ENCODE measurements around the gene VWC2.
"Not testable (repeated sequence)": the region's sequence is repeated elsewhere in the genome, so short reads cannot be mapped to it uniquely, and the experiment has no call there.

VWC2 gene

DNA sequence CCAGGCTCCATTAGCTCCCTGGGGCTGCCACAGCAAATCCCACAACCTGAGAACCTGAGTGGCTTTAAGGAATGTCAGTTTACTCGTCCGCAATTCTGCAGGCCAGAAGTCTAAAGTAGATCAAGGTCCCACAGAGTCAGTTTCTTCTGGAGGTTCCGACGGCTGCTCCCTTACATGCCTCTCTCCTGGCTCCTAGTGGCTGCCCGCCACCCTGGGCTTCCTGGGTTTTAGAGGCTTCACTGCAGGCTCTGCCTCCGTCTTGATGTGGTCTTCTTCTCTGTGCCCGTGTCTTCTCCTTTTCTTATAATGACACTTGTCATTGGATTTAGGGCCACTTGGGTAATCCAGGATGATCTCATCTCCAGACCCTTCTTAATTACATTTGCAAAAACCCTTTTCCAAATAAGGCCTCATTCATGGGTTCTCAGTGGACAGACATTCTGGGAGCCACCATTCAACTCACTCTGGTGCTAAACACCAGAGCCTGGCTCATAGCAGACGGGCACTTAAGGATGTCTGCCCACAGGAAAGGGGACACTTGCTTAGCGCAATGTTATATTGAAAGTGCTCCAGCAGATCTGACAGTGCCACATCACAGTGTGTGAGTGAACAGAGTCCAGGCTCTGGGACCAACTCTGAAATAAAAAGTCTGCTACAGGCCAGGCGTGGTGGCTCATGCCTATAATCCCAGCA is 77.6 kb downstream of the VWC2 start:
- no peak for DNase-seq (ENCODE audit: low read depth, low spot score)

DNA sequence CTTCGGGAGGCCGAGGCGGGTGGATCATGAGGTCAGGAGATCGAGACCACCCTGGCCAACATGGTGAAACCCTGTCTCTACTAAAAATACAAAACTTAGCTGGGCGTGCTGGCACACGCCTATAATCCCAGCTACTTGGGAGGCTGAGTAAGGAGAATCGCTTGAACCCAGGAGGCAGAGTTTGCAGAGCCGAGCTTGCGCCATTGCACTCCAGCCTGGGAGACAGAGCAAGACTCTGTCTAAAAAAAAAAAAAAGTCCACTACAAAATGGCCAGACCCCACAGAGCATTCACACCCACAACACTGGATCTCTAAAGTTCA is 78.1 kb downstream of the VWC2 start:
- not testable (repeated sequence) for DNase-seq (ENCODE audit: low read depth, low spot score)

DNA sequence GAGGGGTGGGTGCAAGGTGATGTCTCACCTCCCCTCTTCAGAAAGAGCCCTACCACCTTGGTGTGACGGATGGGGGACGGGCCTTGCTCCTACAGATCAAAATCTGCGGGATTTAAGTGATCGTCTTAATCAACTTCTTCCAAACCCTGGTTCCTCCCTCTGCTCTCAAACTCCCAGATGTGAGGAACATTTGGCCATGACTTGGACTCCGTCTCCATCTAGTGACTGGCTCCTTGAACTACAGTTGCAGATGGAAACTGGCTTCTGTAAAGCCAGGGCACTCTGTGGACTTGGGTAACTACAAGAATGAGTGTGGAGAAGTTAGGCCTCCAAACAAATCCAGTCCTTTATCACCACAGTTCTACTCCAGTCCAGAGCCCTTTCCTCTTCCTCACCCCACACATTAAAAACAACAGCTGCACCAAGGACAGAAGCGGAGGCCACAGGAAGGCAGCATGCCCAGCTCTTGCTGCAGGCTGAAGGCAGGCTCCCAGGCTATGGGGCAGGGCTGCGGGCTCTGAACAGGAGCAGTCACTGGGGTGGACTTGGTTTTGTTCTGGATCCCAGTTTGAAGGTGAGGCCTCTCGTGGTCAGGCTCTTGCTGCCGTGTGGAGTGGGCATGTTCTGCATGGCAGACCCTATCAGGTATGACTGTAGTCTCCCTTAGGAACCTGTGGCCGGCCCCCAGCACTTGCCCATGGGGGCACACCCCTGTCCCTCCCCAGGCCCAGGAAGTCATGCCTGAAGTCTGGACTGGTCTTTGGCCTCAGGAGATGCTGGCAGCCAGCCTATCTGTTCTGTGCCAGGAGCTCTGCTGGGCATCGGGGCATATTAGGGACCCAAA is 79.4 kb downstream of the VWC2 start:
- peak; percentile 47 for DNase-seq (ENCODE audit: low read depth, low spot score)

DNA sequence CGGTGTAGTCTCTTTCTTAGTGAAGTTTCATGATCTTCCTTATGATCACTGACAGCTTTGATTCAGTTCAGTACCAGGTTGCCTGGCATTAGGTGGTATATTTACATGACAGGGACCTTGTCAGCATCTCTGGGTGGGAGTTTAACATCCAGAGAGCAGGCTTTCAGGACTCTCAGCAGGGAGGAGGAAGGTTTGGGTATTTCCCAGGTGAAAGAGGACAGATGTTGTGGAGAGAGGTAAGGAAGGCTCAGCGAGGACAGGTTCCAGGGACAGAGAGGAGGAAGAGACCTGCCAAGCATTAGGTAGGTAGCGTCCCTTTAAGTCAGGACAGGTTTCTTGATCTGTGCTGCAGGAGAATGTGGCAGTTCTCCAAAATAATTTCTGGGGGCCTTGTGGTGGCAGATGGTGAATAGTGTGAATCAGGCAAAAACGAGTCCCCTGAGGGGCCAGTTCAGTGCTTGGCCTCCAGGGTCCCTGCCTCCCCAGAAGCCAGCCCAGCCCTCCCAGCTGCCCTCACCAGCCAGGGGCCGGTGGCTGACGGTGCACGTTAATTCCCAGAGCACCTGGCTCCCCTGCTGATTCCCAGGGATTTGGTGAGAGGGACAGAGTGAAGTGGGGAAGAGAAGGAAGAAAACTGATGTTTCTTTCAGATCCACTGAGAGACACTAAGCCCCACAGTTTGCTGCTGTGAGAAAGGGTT is 82.0 kb downstream of the VWC2 start:
- DNase-seq (ENCODE audit: low read depth, low spot score): no peak

DNA sequence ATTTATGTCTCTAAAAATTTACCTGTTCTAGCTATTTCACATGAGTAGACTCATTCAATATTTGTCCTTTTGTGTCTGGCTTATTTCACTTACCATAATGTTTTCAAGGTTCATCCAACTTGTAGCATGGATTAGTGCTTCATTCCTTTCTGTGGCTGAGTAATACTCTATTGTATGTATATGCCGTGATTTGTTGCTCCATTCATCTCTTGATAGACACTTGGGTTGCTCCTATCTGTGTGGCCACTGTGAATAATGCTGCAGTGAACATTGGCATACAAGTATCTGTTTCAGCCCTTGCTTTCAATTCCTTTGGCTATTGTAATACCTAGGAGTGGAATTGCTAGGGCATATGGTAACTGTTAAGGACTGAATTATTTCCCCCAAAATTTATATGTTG is 86.9 kb downstream of the VWC2 start:
- DNase-seq (ENCODE audit: low read depth, low spot score): no peak

DNA sequence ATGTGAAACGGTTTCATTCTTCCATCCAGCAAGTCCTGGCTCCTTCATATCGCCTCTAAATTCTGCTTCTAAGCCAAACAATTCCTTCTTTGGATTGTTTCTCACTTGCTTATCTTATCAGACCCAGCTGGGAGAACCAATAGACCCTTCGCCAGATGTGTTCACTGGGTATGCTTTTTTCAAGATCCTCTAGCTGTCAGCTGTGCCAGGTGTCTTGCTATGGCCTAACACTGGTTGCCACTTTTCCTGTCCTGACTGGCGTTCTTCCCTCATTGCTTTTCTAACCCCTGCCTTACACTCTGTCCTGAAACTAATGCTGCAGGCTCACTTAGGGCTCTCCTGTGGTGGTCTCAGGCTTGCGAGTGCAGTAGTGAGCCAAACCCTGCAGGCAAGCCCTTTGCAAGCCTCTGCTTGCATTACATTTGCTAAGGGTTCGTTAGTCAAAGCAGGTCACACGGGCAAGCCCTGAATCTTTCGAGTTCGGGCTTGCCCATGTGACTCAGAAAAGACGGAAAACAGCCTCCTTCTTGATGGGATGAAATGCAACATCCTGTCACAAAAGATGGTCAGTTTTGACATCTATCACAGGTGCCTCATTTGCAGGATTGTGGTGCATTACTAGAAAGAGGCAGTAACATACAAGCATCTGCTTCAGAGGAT is 92.8 kb downstream of the VWC2 start:
- DNase-seq (ENCODE audit: low read depth, low spot score): no peak

DNA sequence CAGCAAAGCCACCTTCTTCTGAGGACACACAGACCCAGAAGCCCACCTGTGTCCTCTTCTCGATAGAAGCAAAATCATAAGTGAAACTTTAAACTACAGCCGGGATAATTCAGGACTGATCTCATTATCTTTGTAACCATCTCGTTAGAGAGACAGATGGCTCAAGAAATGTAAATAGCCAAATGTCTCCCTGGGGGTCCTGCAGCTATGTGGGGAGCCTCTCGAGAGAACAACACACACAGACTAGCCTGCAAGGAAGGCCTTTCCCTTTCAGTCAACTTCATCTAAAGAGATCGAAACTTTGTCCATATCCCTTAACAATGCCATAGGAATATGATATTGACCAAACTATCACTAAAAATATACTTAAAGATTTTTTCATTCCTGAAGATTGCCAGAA is 93.5 kb downstream of the VWC2 start:
- no peak for DNase-seq (ENCODE audit: low read depth, low spot score)

DNA sequence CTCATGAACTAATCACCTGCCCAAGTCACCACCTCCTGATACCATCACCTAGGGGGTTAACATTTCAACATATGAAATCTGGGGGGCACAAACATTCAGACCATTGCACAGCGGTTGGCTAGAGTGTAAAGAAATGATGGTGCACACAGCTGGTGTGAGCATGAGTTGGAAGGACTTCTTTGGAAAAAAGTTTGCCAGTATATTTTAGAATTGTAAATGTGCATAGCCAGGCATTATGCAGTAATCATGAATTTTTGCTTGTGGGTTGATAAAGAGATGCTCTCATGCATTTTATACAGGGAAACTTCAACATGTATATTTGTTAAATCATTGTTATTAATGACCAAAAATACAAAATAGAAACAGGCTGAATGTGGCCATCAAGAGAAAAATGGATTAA is 100.0 kb downstream of the VWC2 start:
- no peak for DNase-seq (ENCODE audit: low read depth, low spot score)

DNA sequence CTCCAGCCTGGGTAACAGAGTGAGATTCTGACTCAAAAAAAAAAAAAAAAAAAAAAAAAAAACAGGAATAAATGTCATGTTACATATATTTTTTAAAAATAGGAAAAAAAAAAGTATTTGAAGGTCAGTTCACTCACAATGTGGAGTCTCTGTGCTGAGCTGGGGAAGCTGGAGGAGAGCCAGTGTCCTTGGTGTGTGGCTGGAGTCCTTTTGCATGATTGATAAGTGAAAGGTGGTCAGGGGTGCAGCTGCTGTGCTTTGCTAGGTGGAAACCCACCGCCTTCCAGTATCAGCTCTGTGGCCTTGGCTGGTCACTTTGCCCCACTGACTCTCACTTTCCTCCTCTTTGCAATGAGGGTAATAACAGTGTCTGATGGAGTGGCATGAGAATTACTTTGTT is 101.9 kb downstream of the VWC2 start:
- DNase-seq (ENCODE audit: low read depth, low spot score): no peak

DNA sequence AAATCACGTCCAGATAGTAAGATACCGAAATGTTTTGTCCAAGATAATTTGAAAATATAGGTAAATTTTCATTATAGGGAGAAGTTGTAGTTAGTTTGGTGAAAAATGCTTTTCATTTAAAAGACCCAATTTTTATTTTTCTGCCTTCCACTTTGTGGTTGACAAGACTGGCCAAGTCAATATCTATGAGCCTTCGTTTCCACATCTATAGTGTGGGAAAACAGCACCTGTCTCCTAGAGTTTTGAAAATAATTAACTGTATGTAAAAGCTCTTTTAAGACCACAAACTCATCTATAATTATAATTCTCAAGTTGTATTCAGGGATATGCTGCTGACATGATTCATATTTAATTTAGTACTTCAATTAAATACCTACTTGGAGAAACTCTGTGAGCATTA is 102.8 kb downstream of the VWC2 start:
- DNase-seq (ENCODE audit: low read depth, low spot score): no peak

DNA sequence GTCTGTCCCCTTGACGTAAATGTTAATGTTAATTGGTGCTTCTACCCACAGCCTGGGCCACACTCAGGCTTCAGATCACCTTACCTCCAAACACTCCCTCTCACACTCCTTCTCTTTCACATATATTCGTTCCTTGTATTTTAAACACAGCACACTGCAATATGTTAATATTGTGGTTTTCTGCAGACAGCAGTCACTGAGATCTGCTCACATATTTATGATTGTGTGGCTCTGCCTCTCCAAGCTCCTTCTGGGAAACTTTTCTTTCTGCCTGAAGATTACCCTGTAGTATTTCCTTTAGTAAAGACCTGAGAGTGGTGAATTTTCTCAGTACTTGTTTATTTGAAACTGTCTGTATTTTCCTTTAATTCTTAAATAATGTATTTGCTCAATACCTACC is 104.7 kb downstream of the VWC2 start:
- DNase-seq (ENCODE audit: low read depth, low spot score): no peak

DNA sequence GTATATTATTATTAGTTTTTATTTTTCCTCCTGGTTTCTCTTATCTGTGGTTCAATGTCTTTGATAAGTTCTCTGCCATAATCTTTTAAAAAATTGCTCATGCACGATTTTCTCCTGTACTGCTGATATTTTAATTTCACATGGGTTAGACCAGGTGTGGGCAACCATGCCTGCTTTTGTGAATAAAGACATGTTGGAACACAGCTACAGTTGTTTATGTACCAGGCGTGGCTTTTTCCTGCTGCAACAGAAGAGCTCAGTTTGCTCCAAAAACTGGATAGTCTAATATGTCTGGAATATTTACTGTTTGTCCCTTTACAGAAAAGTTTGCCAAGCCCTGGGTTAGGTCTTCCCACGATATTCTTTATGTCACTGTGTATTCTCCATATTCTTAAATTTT is 105.2 kb downstream of the VWC2 start:
- DNase-seq (ENCODE audit: low read depth, low spot score): no peak

DNA sequence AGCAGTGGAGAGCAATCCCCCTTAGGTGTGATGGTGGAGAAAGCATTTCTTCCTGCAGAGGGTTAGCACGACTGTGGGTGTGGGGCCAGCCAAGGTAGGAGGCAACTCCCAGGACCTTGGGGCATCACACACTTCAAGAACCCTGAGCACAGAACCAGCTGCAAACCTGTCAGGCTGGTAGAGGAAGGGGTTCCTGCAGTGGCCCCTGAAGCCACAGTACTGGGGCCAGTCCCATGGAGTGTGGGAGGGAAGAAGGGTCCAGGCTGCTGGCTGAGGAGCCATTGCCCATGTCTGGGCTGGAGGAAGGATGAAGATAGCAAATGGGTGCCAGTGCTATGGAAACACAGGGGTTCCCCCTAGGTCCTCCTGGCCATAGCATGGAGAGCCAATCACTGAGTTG is 110.5 kb downstream of the VWC2 start:
- no peak for DNase-seq (ENCODE audit: low read depth, low spot score)

DNA sequence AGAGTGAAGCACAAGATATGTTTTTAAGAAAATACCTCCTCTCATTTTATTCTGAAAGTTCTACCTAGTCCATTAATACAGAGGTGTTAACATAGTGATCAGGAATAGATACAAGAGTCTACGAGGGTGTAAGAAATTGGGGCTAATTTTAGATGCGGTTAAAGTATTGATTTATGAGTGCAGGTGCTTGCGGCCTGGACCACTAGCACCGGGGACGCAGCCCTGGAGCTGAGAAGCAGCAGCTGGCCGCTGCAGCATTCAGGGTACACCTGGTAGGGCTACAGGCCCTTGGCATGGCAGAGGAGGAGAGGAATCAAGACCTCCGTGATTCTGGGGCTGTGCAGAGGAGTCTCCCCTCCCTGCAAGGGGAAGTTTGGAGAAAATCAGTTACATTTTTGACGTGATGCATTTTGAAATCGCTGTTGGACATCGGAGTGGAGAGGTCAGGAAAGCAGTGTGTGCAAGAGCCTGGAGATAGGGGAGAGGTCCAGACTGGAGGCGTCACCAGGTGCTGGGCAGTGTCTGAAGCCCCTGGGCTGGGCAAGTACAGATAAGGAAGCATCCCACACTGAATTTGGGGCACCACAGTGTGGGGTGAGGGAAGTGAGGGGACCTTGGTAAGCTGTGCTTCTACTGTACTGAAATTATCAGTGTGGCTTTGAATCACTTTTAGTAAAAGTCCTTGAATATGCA is 112.3 kb downstream of the VWC2 start:
- no peak for DNase-seq (ENCODE audit: low read depth, low spot score)

DNA sequence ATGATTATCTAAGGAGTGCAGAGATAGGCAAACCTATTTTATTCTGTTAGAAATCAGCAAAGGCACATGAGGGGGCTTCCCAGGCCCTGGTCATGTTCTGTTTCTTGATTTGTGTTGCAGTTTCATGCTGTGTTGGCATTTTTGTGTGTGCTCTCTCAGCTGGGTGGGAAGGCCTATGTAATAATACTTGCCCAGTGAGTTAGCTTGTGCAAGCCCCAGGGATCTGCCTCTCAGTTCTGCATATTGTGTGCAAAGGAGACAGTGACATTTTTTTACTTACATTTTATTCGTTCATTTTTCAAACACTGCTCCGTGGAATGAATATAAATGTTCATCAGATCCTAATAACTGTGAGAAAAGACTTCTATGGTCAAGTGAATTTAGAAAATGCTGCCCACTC is 119.0 kb downstream of the VWC2 start:
- DNase-seq (ENCODE audit: low read depth, low spot score): no peak

DNA sequence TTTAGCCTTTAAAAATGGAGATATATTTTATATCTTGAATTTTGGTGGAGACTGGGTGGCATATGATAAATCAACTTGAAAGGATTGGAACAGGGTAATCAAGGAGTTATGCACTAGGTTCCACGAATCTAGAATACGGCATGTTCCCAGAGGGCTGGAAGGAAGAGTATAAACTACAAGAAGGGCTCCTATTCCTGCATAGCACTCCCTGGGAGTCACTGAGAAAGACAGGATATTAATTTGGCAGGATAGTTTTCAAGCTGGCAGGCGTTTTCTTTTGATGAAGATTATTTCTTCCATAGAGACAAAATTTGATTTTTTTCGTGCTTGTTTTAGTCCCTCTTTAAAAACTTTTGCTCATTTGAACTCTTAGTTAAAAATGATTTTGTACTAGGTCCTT is 119.7 kb downstream of the VWC2 start:
- no peak for DNase-seq (ENCODE audit: low read depth, low spot score)

DNA sequence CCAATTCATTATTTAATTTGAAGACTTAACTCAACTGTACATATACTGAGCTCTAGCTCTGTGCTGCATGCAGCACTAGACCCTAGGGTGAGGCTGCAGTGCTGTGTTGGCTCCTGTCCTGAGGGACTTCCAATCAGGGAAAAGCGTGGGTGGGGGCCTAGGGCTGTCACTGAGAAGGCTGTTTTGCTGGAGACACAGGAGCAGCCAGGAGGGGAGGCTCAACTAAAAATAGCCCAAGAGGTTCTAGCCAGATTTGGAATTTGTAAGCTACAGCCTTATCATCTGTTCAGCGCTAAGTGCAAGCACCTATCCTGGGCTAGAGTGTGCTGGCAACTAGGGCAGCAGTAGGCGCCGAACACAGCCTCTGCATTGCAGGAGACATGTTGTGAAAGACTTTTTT is 121.1 kb downstream of the VWC2 start:
- DNase-seq (ENCODE audit: low read depth, low spot score): no peak

DNA sequence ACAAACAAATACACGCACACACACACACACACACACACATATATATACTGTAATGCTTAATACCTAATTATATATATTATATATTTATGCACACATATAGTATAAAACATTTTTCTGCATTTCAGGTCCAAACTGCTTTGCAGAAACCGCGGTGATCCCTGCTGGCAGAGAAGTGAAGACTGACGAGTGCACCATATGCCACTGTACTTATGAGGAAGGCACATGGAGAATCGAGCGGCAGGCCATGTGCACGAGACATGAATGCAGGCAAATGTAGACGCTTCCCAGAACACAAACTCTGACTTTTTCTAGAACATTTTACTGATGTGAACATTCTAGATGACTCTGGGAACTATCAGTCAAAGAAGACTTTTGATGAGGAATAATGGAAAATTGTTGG is 138.5 kb downstream of the VWC2 start:
- DNase-seq (ENCODE audit: low read depth, low spot score): no peak

DNA sequence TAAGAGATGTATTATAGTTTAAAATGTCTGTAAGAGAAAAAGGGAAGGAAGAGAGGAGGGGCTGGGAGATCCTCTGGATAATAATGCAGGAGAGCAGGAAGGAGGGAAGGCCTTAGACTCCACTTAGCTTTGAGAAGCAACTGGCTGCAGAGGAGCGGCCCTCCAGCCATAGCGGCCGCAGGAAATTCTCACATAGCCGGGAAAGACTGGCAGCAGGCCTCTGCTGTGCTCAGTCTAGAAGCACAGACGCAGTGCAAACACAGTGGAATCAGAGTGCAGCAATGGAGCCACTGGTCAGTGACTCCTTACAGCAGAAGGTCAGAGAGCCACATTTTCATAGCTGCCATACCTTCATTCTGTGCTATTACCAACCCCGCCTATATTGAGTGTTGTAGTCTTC is 153.3 kb downstream of the VWC2 start:
- DNase-seq (ENCODE audit: low read depth, low spot score): no peak

DNA sequence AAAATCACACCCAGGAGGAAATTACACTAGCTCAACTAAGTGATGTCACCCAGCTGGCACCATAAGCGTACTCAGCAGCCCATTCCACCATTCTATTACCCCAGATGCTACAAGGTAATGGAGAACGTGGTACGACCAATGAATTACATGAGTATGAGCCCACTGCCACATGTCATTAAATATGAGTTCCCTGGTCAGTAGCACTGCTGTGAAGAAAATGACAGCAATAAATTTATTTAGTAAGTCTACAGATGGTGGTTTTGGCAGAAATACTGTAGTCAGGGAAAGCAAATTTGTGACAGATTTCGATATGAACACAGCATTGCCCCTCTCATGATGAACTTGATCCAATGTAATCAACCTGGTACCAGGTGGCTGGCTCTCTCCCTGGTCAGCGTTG is 154.2 kb downstream of the VWC2 start:
- DNase-seq (ENCODE audit: low read depth, low spot score): no peak

DNA sequence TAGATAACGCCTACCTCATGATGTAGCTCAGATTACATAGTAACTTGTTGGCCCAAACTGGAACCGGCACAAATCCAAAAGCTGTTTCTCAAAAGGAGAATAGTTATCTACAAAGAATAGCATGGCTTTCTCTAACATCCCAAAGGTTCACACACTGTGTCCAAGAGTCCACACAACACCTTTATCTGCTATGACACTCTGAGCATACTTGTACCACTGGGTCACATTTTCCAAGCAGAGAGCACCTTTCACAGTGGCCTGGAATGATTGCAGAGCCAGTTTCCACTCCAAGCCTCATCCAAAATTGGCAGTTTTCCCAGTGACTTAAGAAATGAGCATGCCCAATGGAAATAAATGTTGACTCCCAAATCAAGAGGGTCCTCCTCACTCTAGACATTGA is 155.3 kb downstream of the VWC2 start:
- DNase-seq (ENCODE audit: low read depth, low spot score): no peak

DNA sequence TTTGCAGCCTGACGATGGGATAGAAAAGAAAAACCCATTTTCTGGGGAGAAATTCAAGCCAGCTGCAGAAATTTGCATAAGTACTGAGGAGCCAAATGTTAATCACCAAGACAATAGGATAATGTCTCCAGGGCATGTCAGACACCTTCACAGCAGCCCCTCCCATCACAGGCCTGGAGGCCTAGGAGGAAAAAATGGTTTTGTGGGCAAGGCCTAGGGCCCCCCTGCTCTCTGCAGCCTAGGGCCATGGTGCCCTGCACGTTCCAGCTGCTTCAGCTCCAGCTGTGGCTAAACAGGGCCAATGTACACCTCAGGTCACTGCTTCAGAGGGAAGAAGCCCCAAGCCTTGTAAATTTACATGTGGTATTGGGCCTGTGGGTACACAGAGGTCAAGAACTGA is 158.2 kb downstream of the VWC2 start:
- DNase-seq (ENCODE audit: low read depth, low spot score): no peak
